HuH-7 (cell line): ENCODE measurements around the gene ODAD2.
"Not testable (repeated sequence)": the region's sequence is repeated elsewhere in the genome, so short reads cannot be mapped to it uniquely, and the experiment has no call there.

Experiments
- DNase-seq: peaks from one replicate; pipeline ENCODE4 v3.0.0; 2011; ENCODE audit warnings: low spot score

Gene ODAD2

DNA sequence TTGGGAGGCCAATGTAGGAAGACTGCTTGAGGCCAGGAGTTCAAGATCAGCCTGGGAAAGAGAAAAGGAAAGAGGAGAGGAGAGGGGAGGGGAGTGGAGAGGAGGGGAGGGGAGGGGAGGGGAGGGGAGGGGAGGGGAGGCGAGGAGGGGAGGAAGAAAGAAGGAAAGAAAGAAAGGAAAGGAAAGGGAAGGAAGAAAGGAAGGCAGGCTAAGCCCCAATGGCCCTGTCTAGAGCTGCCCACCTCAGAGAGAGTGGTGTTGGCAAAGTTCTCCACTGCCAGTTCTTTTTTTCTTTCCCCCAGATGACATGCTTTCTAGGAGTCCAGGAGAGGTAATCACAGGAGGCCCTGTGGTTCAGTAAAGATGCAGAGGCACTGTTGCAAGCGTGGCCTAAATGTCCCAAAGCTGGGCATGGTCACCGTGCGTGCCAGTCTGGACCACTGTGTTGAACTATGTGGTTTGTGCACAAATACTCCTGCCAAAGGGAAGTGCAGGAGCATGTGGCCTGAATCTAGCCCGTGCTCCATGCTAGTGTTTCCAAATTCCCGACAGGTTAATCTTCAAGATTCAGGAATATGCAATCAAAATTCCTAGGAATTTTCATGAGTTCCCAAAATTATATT is 39.7 kb downstream of the ODAD2 start:
- no peak for DNase-seq

DNA sequence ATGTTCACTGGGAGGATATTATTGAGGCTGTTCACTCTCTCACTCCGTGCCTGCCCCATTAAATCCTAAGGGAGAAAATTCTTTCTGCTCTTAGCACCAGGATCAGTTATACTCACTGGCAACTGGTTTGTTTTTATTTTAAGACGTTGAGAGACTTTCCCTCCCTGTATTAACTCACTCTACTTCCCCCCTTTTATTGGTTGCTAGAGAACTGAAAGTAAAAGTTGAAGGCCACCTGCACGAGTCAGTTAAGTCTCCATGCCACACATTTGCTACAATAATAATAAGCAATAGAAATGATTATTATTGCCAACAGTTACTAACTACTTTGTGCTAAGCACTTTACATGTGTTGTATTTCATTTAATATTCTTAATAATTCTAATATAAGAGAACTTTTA is 40.5 kb downstream of the ODAD2 start:
- not testable (repeated sequence) for DNase-seq

DNA sequence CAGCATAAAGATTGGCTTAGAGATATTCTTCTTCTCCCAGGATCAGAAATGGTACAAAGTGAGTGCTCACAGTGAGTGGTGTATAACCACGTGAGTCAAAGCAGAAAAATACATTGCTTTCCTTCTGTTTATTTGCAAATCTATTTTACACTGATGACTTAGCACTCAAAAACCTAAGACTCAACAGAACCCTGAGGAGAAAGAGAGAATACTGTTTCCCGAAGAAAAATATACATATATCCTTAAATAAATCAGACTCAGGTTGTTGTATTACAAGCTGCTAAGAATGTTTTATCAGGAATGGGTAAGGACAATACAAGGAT is 48.7 kb downstream of the ODAD2 start:
- no peak for DNase-seq

DNA sequence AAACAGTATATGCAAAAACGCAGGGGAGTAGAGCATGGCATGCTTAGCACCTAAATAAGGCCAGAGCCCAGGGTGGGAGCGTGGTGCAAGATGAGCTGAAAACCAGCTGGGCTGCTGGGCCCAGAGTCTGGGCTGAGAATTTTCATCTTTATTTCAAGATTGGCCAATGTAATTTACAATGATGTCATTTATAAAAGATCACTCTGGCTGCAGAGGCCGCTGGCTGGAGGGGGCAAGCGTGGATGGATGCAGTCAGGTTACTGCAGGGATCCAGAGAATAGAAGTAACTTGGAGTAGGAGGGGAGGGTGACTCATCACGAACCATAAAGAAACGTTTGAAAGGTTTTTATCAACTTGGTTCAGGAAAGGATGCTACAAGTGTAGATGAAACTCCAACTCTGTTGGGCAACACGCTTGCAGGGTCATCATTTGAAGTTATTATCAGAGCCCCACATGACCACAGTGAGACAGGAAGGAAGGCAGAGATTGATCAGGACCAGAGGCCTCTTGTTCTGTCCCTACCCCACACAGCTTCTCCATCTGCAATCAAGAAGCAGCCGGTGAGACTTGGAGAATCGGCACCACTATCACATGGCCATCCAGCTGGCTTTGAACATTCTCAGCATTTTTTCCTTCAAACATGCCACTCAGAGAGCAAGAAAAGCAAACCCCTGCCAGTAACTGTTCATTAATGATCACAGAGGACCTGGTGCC is 49.2 kb downstream of the ODAD2 start:
- DNase-seq = no peak

DNA sequence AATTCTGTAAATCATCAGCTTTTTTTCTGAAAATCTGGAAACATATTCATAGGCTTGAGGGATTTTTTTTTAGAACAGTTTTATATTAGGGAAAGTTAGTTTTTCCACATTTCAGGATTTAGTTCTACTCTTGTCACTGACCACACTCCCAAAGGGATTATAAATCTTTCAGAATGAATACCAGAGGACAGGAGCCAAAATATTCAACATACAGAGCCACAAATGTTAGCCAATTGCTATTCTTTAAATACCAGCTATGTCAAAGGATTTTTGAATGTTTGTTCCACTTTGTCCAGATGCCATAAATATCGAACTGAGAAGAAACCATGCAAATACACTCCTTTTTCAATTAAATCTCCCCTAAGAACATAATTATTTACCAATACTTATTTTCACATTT is 50.7 kb downstream of the ODAD2 start:
- DNase-seq = no peak

DNA sequence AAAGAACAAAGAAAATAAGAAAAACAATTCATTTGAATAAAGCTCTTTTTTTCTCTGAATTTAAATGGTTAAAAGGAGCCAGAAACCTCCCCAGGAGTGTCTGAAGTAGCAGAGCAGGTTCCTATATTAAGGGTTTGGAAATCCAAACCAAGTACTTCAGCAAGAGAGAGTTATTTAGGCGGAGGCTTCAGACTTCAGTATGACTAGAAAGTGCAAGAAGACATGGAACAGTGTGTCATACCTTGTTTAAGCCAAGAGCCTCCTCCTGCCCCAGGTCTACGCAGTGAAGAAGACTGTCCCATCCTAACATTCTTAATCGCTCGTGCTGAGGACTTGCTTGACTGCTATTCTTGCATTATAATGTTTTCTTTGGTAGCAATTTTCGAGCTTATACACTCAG is 51.3 kb downstream of the ODAD2 start:
- DNase-seq = no peak

DNA sequence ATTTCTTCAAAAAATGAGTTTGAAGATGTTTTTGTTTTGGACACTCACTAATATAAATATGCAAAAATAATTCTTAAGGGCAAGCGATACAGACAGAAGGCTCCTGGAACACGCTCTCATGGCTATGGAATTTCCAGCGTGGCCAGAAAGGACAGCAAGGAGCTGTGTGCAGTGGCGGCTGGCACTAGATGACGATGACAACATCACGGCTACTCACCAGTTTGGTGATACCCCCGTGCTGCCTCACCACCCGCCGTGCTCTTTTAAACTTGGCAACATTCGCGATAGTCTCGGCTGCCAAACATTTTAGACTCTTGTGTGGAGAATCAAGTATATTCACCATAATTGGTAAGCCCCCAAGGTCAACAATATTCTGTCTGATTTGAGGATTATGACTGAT is 54.9 kb downstream of the ODAD2 start:
- DNase-seq = no peak

DNA sequence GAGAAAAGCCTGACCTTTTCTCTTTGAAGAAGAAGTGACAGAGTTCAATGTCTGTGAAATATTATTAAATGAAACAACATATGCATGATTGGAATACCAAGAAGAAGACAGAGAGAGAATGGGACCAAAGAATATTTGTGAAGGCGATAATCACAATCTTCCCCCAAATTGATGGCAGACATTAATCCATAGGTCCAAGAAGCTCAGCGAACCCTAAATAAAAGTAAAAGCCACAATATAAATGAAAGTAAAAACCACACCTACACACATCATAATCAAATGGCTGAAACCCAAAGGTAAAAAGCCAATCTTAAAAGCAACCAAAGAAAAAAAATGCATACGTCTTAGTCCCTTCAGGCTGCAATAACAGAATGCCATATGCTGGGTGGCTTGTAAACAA is 84.0 kb downstream of the ODAD2 start:
- no peak for DNase-seq

DNA sequence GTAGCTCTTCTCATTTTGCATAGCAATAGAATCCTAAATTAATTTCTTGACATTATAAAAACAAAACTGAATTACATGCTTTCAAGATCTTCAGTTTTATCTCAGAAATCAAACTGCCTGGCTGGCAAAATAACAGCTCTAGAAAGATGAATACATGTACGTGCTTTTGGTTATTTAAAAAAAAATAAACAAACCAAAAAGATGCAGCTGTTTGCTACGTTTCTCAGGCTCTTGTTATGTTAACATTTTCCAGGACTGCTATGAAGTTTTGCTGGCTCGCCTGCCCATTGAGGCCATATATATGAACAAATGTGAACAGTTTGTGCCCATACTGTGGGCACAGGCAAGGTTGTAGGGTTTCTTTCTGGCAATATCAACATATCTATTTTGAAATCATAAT is 86.6 kb downstream of the ODAD2 start:
- DNase-seq = no peak

DNA sequence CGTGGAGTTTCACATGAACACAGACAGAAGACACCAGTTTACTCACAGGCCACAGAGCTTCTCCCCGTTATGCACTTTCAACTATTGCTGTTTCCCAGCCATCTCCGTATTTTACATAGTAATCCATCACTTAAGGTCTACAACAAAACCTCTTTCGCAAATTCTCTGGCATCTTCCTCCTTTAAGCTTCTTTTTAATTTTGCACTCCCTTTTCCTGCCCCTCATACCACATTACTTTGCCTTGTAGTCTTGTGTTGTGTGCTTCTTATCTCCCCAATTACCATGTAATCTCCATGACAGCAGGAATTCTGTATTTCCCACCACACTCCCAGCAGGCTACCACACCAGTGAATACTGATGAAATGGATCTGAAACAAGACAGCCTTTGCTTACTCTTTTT is 87.3 kb downstream of the ODAD2 start:
- no peak for DNase-seq

DNA sequence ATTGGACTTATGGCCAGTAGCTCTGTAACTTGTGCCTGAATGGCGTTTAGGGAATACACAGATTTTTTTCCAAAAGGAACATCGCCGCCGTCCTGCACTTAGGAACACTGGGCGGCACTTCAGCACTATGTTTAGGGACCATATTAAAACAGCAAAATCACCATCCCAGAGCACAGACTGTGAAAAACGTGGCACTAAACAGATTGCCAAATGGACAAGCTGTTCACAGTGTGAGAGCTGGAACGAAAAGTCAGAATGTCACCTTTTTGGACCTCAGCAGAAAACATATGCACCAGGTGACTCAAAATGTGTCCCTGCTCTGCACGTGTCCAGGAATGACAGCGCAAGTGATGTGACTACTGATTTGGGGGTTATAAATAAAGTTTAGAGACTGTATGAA is 87.9 kb downstream of the ODAD2 start:
- DNase-seq = no peak

DNA sequence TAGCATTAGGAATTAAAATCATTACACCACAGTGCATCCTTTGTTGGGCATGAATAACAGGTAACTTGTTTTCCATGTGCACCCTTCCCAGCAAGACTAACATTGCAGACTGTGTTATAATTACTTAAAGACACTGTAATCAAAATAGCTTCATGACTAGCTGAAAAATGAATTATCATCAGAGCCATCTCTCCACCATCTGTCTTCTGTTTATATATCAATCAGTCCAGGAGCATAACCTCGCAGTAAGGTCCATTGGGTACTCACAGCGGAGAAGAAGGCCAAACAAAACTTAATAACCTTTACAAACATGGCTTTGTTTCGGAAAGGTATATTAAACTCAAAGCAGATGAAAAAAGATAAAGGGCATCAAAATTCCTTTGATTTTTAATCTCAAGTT is 90.6 kb downstream of the ODAD2 start:
- DNase-seq = no peak

DNA sequence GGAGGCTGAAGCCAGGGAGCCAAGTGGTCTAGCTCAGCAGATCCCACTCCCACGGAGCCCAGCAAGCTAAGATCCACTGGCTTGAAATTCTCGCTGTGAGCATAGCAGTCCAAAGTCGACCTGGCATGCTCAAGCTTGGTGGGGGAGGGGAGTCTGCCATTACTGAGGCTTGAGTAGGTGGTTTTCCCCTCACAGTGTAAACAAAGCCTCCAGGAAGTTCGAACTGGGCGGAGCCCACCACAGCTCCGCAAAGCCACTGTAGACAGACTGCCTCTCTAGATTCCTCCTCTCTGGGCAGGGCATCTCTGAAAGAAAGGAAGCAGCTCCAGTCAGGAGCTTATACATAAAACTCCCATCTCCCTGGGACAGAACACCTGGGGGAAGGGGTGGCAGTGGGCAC is 99.4 kb downstream of the ODAD2 start:
- DNase-seq = not testable (repeated sequence)

DNA sequence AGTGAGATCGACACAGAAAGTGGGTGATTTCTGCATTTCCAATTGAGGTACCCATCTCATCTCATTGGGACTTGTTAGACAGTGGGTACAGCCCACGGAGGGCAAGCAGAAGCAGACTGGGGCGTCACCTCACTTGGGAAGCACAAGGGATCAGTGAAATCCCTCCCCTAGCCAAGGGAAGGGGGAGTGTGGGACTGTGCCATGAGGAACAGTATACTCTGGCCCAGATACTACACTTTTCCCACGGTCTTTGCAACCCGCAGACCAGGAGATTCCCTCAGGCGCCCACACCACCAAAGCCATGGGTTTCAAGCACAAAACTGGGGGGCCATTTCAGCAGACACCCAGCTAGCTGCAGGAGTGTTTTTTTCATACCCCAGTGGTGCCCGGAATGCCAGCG is 99.8 kb downstream of the ODAD2 start:
- no peak for DNase-seq

DNA sequence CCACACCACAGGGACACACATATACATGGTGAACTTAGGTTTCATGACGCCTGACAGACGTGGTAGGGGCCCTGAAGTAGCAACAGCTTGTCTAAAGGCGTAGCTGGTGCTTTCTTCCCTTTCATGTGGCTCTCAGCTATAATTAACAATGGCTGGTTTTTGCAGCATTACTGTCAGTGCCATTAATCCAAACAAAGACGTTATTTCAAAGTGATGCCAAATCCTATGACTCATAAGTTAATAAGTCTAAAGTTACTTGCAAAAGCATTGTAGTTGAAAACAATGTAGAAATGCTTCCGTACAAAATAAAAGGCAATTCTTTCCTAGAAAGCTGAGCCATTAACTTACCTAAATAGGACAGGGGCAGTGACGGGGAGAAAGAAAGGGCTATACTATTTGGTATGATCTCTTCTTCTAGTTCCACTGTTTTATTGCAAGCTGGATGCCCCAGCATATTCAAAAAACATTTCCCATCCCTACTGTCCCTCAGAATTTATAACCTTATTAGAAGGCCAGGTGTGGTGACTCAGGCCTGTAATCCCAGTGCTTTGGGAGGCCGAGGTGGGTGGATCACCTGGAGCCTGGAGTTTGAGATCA is 105.4 kb downstream of the ODAD2 start:
- no peak for DNase-seq

DNA sequence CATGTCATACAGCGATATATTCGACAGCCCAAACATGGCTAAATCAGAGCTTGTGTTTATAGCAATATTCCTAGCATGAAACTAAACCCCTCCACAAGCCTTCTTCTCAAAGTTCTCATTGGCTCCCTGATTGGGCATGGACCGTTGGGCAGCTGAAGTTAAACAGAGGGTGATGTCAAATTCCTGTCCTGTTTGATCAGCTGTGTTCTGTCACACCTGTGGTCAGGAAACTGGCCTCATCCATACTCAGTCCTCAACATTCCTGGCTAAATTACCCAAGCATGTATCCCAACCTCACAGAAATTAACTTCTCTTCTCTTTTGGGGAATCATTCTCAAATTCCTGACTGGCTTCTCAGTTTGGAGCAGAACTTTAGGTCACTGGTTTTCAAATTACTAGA is 107.9 kb downstream of the ODAD2 start:
- no peak for DNase-seq

DNA sequence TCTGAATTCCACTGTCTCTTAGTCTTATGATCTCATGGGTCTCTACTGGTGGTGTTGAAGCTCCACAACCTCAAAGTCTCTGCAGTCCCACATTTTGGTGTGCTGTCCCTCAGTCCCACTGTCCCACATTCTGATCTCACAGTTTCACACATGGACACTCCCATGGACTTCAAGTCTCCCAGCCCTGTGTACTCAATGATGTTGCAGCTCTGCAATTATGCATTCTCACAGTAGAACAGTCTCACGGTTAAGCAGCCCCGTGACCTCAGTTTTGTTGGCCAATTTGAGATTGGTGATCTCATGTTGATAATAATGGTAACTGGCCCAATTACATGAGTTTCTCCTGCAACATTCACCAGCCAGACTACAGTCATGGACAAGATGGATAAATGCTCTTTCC is 109.4 kb downstream of the ODAD2 start:
- DNase-seq = no peak

DNA sequence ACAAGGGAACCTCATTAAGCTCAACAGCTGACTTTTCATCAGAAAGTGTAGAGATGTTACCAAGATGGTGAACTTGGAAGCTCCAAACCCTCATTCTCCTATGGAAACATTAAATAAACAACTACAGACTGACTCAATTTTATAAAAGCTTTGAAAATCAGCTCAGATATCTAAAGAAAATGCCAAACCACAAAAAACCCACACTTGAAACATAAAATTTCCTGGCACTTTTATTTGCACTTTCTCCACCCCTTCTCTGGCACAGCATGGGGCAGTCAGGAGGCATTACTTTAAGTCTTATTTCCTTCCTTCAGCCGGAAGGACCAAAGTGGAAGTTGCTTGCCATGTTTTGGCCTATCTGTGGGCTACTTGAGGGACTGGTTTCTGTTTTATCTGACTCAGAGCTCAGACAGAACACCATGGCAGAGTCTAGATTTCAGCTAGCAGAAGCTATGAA is 114.7 kb downstream of the ODAD2 start:
- no peak for DNase-seq

DNA sequence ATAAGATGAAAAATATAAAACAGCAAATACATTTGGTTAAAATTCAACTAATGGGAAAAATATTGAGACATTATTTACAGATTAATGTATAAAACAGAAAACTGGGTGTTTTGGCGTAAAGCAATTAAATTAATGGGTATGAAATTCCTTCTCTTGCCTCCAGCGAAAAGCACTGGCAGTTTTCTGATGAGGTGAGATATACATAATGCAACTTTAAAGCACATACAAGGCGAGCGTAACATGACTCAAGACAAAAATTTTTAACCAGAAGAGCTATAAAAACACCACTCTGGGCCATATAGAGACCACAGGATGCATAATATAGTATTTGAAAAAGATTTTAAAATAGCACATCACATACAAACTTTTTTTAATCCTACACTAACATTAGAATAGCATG is 120.6 kb downstream of the ODAD2 start:
- DNase-seq = no peak

DNA sequence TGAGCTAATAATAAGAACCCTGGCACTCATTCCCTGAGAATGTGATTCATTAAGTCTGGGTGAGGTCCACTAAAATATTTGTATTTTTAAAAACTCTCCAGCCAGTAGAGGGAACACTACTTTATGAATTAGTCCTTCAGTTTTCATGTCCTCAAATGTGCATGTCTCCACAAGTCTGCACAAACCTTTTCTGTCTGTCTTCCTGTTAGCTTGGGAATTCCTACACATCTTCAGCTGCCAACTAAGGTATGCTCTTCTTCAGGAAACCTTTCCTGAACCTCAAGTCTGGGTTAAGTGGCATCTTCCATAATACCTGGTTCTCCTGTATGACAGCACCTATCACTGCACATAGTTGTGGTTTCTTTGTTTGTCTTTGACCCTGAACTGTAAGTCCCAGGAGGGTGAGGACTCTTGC is 133.7 kb downstream of the ODAD2 start:
- DNase-seq = no peak

DNA sequence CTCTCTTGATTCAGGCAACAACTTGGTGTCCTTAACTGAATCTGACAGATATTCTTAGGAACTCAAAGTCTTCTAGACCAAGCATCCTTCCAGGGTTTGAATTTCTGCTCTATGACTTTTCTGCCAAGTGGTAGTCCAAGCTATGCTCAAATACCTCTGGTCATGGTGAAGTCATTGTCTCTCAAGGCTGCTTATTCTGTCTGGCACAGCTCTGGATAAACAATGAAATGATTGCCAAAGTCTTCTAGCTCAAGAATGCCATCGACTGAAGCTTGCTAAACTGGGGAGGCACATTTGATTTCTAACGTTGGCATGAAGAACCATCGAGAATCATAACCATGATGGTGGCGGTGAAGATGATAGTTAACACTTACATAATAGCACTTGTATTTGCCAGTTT is 137.1 kb downstream of the ODAD2 start:
- no peak for DNase-seq

DNA sequence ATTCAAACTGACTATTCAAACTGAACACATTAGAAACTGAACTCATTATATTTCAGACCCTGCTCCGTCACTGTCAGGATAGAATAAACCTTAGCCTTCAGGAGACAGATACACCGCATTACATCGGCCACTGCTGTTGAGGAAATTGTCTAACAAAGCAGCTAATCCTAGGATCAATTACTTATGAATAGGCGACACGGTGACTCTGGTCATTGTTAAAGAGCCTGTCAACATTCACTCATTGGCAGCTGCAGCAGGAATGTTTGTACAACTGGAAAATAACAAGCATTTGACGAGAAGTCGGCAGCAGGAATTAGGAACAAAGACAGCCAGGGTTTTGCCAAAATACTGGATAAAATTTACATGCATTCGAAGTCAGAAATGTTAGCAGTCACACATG is 141.3 kb downstream of the ODAD2 start:
- no peak for DNase-seq

DNA sequence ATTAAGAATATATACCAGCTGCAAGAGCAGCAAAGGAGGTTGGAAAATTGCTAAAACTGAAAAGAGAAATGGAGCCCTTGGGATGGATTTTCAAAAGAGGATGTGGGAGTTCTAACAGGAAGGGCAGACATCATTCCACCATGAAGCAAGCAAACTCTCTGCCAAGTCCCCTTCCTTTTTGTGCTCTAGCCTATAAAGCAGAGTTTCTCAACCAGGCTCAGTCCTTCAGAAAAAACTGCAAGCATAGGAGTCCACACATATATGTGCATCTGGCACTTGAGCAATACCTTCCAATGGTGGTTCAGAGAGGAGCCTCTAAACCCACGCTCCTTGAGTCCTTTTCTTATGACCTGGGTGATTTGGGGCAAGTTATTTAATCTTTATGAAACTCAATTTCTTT is 154.7 kb downstream of the ODAD2 start:
- no peak for DNase-seq

DNA sequence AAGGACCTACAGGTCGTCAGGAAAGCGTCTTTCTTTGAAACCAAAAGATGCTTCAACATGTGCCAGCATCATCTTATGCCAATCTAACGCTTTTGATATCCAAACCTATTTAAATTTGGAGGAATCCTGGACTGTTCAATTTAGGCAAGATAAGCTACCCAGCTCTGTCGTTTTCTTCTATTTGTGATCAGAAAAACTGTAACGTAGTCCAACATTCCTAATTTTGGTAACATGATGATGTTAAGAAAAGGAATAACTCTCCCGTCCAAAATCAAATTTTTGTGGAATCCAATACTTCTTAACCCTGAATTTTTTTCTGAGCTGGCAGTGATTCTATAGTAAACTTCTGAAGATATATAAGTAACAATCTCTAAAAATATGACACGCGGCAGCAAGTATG is 160.0 kb downstream of the ODAD2 start:
- no peak for DNase-seq
